Stromal cell of bone marrow (primary cell): Measurements from ENCODE around the gene MYO18B.

Experiments
- DNase-seq: peaks from one replicate; pipeline ENCODE4 v3.0.0-alpha.2; 2012; ENCODE audit warnings: low read depth

The MYO18B gene

GRCh38 chr22:25823276-25823675, 81.3 kb downstream of the MYO18B start:
- DNase-seq: no peak

GRCh38 chr22:25824828-25825423, 82.9 kb downstream of the MYO18B start:
- DNase-seq: no peak

- no peak for DNase-seq
Observed at GRCh38 chr22:25827415-25827814, 85.4 kb downstream of the MYO18B start.

GRCh38 chr22:25828422-25828821, 86.4 kb downstream of the MYO18B start:
- no peak for DNase-seq

GRCh38 chr22:25829237-25829636, 87.2 kb downstream of the MYO18B start:
- no peak for DNase-seq

GRCh38 chr22:25829808-25830777, 88.1 kb downstream of the MYO18B start:
- DNase-seq: no peak

GRCh38 chr22:25833091-25833490, 91.1 kb downstream of the MYO18B start:
- no peak for DNase-seq

- DNase-seq: no peak
Observed at GRCh38 chr22:25833676-25834075, 91.7 kb downstream of the MYO18B start.

- no peak for DNase-seq
Observed at GRCh38 chr22:25834490-25834889, 92.5 kb downstream of the MYO18B start.

DNA sequence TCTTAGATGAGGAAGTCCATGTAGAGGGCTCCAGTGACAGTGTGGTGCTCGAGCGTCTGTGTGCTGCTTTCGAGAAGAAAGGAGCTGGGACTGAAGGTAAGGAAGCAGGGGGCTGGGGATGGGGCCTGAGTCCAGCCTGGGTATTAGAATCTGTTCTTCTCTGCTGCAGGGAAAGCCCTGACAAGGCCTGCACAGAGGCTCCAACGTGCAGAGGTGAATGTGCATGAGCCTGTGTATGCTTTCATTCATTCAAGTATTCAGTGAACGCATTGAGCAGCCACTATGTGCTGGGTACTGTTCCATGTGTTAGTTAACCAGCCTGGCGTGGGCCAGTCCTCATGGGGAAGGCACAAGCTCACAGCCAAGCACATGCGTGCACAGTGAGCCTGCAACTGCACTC, 93.4 kb downstream of the MYO18B start:
- no peak for DNase-seq

- no peak for DNase-seq
Observed at GRCh38 chr22:25837288-25837900, 95.4 kb downstream of the MYO18B start.

GRCh38 chr22:25838960-25839741, 97.2 kb downstream of the MYO18B start:
- no peak for DNase-seq

DNA sequence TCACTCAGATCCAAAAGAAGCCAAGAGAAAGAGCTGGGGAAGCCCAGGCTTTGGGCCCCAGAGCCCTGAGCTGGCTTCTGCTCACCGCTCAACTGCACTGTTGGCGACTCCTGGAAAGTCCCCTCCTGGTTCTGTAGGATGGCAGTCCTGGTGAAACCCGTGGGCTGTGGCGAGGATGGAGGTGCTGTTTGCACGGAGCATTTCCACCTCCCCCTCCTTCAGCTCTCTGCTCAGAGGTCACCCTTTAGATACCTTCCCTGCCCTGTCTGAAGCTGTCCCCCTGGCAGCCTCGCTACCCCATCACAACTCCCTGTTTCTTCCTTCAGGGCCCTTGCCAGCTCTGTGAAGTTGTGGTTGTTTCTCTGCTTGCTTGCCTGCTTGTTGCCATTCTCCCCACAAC, 97.8 kb downstream of the MYO18B start:
- DNase-seq: no peak

DNA sequence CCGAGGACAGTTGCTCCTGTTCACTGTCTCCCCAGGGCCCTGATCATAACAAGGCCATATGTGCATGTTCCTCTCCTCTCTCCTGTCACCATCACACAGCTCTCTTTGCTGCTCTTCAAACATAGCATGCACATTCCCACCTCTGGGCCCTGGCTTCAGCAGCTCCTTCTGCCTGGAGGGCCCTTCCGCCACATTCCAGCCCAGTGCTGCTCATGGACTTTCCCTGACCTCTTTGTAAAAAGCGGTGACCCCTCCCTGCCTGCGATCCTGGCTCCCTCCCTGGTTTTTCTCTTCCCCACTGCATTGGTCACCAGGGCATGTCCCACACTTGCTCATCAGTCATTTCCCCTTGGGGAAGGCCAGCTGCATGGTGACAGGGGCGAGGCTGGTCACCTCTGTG, 98.2 kb downstream of the MYO18B start:
- no peak for DNase-seq

- DNase-seq: no peak
Observed at GRCh38 chr22:25840891-25841290, 98.9 kb downstream of the MYO18B start.

- DNase-seq: no peak
Observed at GRCh38 chr22:25841775-25842174, 99.8 kb downstream of the MYO18B start.

DNA sequence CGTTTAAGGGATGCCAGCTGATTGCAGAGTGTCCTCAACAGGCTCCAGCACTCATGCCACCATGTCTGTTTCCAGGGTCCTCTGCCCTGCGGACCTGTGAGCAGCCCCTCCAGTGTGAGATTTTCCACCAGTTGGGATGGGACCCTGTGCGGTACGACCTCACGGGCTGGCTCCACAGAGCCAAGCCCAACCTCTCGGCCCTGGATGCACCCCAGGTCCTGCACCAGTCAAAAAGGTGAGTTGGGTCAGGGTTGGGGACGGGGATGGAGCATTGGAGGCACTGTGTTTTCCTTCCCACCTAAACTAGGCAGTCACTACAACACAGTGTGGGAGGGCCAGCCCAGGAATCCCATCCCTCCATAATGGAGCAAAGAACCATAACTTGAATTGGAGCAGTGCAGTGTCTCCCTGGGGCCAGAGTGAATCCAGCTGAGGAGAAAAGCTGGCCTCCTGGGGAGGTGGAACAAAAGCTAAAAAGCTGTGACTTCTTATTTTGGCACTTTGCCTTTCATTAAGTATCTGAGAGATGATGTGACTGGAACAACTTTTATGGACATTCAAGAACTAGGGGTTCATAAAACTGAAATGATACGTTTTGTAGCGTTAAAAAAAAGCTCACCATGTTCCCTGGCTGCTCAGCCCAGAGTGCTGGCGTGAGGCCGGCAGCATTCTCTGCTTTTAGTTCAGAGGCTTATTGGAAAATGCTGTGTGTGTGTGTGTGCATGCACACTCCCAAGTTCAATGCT, 101.8 kb downstream of the MYO18B start:
- no peak for DNase-seq

DNA sequence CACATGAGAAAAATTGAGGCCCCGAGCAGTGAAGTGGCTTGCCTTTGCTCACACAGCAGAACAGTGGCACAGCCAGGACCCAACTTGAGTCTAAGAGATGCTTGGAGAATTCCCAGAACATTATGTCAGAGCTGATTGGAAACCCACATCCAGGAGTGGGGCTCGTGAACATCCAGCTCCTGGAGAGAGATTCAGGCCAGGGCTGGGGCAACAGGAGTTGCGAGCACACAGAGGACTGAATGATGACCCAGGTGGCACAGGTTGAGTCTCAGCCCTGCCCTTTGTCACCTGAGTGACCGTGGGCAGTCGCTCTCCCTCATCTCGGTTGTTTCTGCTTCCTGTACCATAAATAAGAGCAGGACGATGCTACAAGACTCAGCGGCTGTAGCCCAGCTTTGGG, 102.6 kb downstream of the MYO18B start:
- no peak for DNase-seq

DNA sequence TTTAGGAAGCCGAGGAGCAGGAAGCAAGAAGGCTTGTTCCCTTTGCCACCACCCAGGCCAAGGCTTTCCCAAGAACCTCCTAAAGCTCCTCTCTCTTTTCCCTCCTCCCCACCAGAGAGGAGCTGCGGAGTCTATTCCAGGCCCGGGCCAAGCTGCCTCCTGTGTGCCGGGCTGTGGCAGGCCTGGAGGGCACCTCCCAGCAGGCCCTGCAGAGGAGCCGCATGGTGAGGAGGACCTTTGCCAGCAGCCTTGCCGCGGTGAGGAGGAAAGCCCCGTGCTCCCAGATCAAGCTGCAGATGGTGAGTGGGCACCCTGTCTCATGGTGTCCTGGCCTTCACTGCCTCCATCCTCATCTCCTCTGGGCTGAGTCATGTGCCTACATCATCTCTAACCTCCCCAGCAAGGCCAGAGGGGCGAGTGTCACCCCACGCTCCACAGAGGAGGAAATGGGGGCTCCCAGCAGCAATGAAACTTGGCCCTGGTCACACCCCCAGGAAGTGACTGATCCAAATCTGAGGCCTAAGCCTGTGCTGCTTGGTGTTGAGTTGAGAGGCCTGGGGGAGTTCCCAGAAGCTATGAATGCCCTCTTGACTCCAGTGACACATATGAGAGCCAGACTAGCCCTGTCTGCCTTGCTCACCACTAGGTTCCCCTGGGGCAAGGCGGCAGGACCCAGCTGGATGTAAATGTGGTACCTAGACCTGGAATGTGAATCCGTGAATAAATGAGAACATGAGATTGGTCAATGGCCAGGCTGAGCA, 104.2 kb downstream of the MYO18B start:
- no peak for DNase-seq

GRCh38 chr22:25847451-25847850, 105.5 kb downstream of the MYO18B start:
- no peak for DNase-seq

GRCh38 chr22:25848954-25849353, 107.0 kb downstream of the MYO18B start:
- DNase-seq: no peak
